ENCODE measurements around the gene LPCAT1. TPM values are rescaled to one million over a fixed set of nuclear protein-coding genes. Genes with fewer than 3 reads are reported as not detected.

Gene LPCAT1
- total RNA-seq, 2 donors from 2014 or later, result 53.9 to 54.6 TPM

- no peak overlapping the region for H3K4me3 ChIP-seq
- DNase-seq (ENCODE audit: low spot score) (peak; percentile 1), ATAC-seq (ENCODE audit: insufficient number of reproducible peaks, low FRiP score, low read depth) (no peak)
- TF ChIP-seq CTCF (IDR thresholded peaks at IDR 0.05), result no peak
- H3K27ac ChIP-seq, result no peak overlapping the region
- H3K4me1 ChIP-seq (ENCODE audit: control insufficient read depth in 1 of 2, low read depth in 2 of 2), result no peaks in the 10 kb centered on the region
- H3K36me3 ChIP-seq, result peaks cover 11% of the 10 kb centered on the region
- H3K27me3 ChIP-seq (replicated peaks; ENCODE audit: insufficient read depth), result no peaks in the 10 kb centered on the region
- H3K9me3 ChIP-seq, result no peaks in the 10 kb centered on the region
These were observed 12.7 kb downstream of the LPCAT1 start for GRCh38 chr5:1511048-1511447.

- TF ChIP-seq CTCF (IDR thresholded peaks at IDR 0.05), result no peak
- Histone ChIP-seq H3K9me3 (no peaks in the 10 kb centered on the region), H3K27me3 (replicated peaks; ENCODE audit: insufficient read depth) (no peaks in the 10 kb centered on the region), H3K4me1 (ENCODE audit: control insufficient read depth in 1 of 2, low read depth in 2 of 2) (no peaks in the 10 kb centered on the region), H3K4me3 (no peak overlapping the region), H3K27ac (no peak overlapping the region), H3K36me3 (peaks cover 11% of the 10 kb centered on the region)
- no peak for ATAC-seq (ENCODE audit: insufficient number of reproducible peaks, low FRiP score, low read depth)
- no peak for DNase-seq (ENCODE audit: low spot score)
These were observed 13.1 kb downstream of the LPCAT1 start for GRCh38 chr5:1510631-1511030.

- no peak for DNase-seq (ENCODE audit: low spot score)
- peaks cover 11% of the 10 kb centered on the region for H3K36me3 ChIP-seq
- no peaks in the 10 kb centered on the region for H3K27me3 ChIP-seq (replicated peaks; ENCODE audit: insufficient read depth)
- no peaks in the 10 kb centered on the region for H3K4me1 ChIP-seq (ENCODE audit: control insufficient read depth in 1 of 2, low read depth in 2 of 2)
- ATAC-seq (ENCODE audit: insufficient number of reproducible peaks, low FRiP score, low read depth), result no peak
- H3K4me3 ChIP-seq, result no peak overlapping the region
- H3K9me3 ChIP-seq, result no peaks in the 10 kb centered on the region
- H3K27ac ChIP-seq, result no peak overlapping the region
- TF ChIP-seq CTCF (IDR thresholded peaks at IDR 0.05), result no peak
These were observed 13.6 kb downstream of the LPCAT1 start for GRCh38 chr5:1510151-1510561.

- Histone ChIP-seq H3K27me3 (replicated peaks; ENCODE audit: insufficient read depth) (no peaks in the 10 kb centered on the region), H3K9me3 (no peaks in the 10 kb centered on the region), H3K4me3 (no peak overlapping the region), H3K27ac (no peak overlapping the region), H3K4me1 (ENCODE audit: control insufficient read depth in 1 of 2, low read depth in 2 of 2) (peaks cover under 1 to 2% of the 10 kb centered on the region in 2 donors), H3K36me3 (peaks cover 11% of the 10 kb centered on the region)
- TF ChIP-seq CTCF (IDR thresholded peaks at IDR 0.05), result no peak
- DNase-seq (ENCODE audit: low spot score) (no peak), ATAC-seq (ENCODE audit: insufficient number of reproducible peaks, low FRiP score, low read depth) (no peak)
These were observed 14.2 kb downstream of the LPCAT1 start for GRCh38 chr5:1509346-1510085.

- Histone ChIP-seq H3K9me3 (no peaks in the 10 kb centered on the region), H3K36me3 (peaks cover 11% of the 10 kb centered on the region), H3K27me3 (replicated peaks; ENCODE audit: insufficient read depth) (no peaks in the 10 kb centered on the region), H3K4me1 (ENCODE audit: control insufficient read depth in 1 of 2, low read depth in 2 of 2) (peaks cover 8% of the 10 kb centered on the region in 2 donors), H3K27ac (no peak overlapping the region), H3K4me3 (no peak overlapping the region)
- no peak for ATAC-seq (ENCODE audit: insufficient number of reproducible peaks, low FRiP score, low read depth)
- TF ChIP-seq CTCF (IDR thresholded peaks at IDR 0.05), result no peak
- no peak for DNase-seq (ENCODE audit: low spot score)
These were observed 15.0 kb downstream of the LPCAT1 start for GRCh38 chr5:1508659-1509290.

Data from thoracic aorta (tissue), 2 donors.